Smooth muscle cell (in vitro differentiated cells): Measurements from ENCODE around the gene TGFBR1. TPM values are rescaled to one million over a fixed set of nuclear protein-coding genes. Genes with fewer than 3 reads are reported as not detected.

Source experiments
- DNase-seq: peaks from one replicate; lab custom pipeline; 2025; ENCODE audit not compliant: unreplicated experiment; lab: John Stamatoyannopoulos, UW
- H2AFZ ChIP-seq: fragments of 200-600 bp; sonication (generic); 2 replicates; pipeline ENCODE4 v1.6.0; 2016; ENCODE audit warnings: antibody characterized with exemption, low read depth, mild to moderate bottlenecking
- H3F3A ChIP-seq: fragments of 200-600 bp; sonication (generic); 2 replicates; pipeline ENCODE4 v1.6.0; 2017; ENCODE audit warnings: antibody characterized with exemption, low read depth
- H3K27ac ChIP-seq: fragments of 200-600 bp; sonication (generic); 2 replicates; pipeline ENCODE4 v1.5.1; 2016; ENCODE audit warnings: low read depth, mild to moderate bottlenecking
- H3K27me3 ChIP-seq: fragments of 200-600 bp; sonication (generic); 2 replicates; pipeline ENCODE4 v1.6.1; 2016; ENCODE audit warnings: low read depth, mild to moderate bottlenecking
- H3K36me3 ChIP-seq: fragments of 200-600 bp; sonication (generic); 2 replicates; pipeline ENCODE4 v1.5.1; 2016; ENCODE audit warnings: low read depth
- H3K4me1 ChIP-seq: fragments of 200-600 bp; sonication (generic); 2 replicates; pipeline ENCODE4 v1.5.1; 2016; ENCODE audit warnings: low read depth
- H3K4me2 ChIP-seq: fragments of 200-600 bp; sonication (generic); 2 replicates; pipeline ENCODE4 v1.6.0; 2016; ENCODE audit warnings: mild to moderate bottlenecking
- H3K4me3 ChIP-seq: fragments of 200-600 bp; sonication (generic); 2 replicates; pipeline ENCODE4 v1.5.1; 2016; ENCODE audit warnings: mild to moderate bottlenecking
- H3K79me2 ChIP-seq: fragments of 200-600 bp; sonication (generic); 2 replicates; pipeline ENCODE4 v1.6.0; 2016; ENCODE audit warnings: low read depth, mild to moderate bottlenecking
- H3K9ac ChIP-seq: fragments of 200-600 bp; sonication (generic); 2 replicates; pipeline ENCODE4 v1.6.0; 2016; ENCODE audit warnings: low read depth
- H3K9me3 ChIP-seq: fragments of 200-600 bp; sonication (generic); replicated peaks from 2 replicates; pipeline ENCODE4 v1.5.1; 2016; ENCODE audit warnings: low read depth
- H4K20me1 ChIP-seq: fragments of 200-600 bp; sonication (generic); 2 replicates; pipeline ENCODE4 v1.6.0; 2016; ENCODE audit warnings: low read depth
- WGBS: methylation state at CpG from one replicate; pipeline ENCODE4 v1.1.7; 2016; ENCODE audit warnings: low lambda C conversion rate; 5-methylcytosine and 5-hydroxymethylcytosine counted together
- polyA plus RNA-seq: library from polyadenylated mRNA; unstranded; fragments of >200 nt; fragmentation: Nextera tagmentation; extraction: Ambion mirVana; gene quantifications from 2 replicates; pipeline ENCODE4 v1.2.1, GENCODE V29; 2016
- total RNA-seq: library from RNA; depleted of rRNA; stranded (reverse); fragments of >200 nt; gene quantifications from 2 replicates; pipeline ENCODE4 v1.2.3, GENCODE V29; 2014
- TF ChIP-seq, protein P1 (sequence below): fragments of 200-600 bp; sonication (generic); IDR thresholded peaks from 2 replicates; pipeline ENCODE4 v1.5.1; 2017; ENCODE audit warnings: borderline replicate concordance, mild to moderate bottlenecking, antibody characterized with exemption; ENCODE audit not compliant: insufficient read depth, poor library complexity, severe bottlenecking

TGFBR1 gene
- total and polyA plus RNA-seq, 2 experiments from 2014 or later = 87.8 to 240 TPM

GRCh38 chr9:99185934-99186333 lies 81.0 kb downstream of the TGFBR1 start:
- no peaks in the 10 kb centered on the region for H3K36me3 ChIP-seq
- no peaks in the 10 kb centered on the region for H3K79me2 ChIP-seq
- peaks cover 10% of the 10 kb centered on the region for H3F3A ChIP-seq
- WGBS = 93% methylated on average over 5 of the region's 5 CpGs
- no peak overlapping the region for H3K4me2 ChIP-seq
- TF ChIP-seq, protein P1, sequence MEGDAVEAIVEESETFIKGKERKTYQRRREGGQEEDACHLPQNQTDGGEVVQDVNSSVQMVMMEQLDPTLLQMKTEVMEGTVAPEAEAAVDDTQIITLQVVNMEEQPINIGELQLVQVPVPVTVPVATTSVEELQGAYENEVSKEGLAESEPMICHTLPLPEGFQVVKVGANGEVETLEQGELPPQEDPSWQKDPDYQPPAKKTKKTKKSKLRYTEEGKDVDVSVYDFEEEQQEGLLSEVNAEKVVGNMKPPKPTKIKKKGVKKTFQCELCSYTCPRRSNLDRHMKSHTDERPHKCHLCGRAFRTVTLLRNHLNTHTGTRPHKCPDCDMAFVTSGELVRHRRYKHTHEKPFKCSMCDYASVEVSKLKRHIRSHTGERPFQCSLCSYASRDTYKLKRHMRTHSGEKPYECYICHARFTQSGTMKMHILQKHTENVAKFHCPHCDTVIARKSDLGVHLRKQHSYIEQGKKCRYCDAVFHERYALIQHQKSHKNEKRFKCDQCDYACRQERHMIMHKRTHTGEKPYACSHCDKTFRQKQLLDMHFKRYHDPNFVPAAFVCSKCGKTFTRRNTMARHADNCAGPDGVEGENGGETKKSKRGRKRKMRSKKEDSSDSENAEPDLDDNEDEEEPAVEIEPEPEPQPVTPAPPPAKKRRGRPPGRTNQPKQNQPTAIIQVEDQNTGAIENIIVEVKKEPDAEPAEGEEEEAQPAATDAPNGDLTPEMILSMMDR = no peak
- H3K9ac ChIP-seq = no peak overlapping the region
- peaks cover 8% of the 10 kb centered on the region for H3K4me1 ChIP-seq
- no peak overlapping the region for H3K27ac ChIP-seq
- no peak for DNase-seq
- H3K27me3 ChIP-seq = peaks cover 5% of the 10 kb centered on the region
- H2AFZ ChIP-seq = no peak overlapping the region
- no peaks in the 10 kb centered on the region for H3K9me3 ChIP-seq
- no peak overlapping the region for H3K4me3 ChIP-seq
- H4K20me1 ChIP-seq = no peaks in the 10 kb centered on the region

GRCh38 chr9:99187311-99187710 lies 82.4 kb downstream of the TGFBR1 start:
- DNase-seq = no peak
- peaks cover 5% of the 10 kb centered on the region for H3K27me3 ChIP-seq
- H3K36me3 ChIP-seq = no peaks in the 10 kb centered on the region
- no peak overlapping the region for H3K4me2 ChIP-seq
- H2AFZ ChIP-seq = no peak overlapping the region
- H4K20me1 ChIP-seq = no peaks in the 10 kb centered on the region
- no peak overlapping the region for H3K27ac ChIP-seq
- H3K4me1 ChIP-seq = peaks cover 8% of the 10 kb centered on the region
- no peaks in the 10 kb centered on the region for H3K9me3 ChIP-seq
- TF ChIP-seq, protein P1 = no peak
- peaks cover 10% of the 10 kb centered on the region for H3F3A ChIP-seq
- H3K9ac ChIP-seq = no peak overlapping the region
- WGBS = 91% methylated on average over 4 of the region's 4 CpGs
- H3K4me3 ChIP-seq = no peak overlapping the region
- no peaks in the 10 kb centered on the region for H3K79me2 ChIP-seq

- Histone ChIP-seq H3K36me3 (no peaks in the 10 kb centered on the region), H2AFZ (no peak overlapping the region), H3K27ac (no peak overlapping the region), H3K4me2 (no peak overlapping the region), H3K9me3 (no peaks in the 10 kb centered on the region), H3K27me3 (peaks cover 5% of the 10 kb centered on the region), H3K4me1 (no peaks in the 10 kb centered on the region), H3K79me2 (no peaks in the 10 kb centered on the region), H3K4me3 (no peak overlapping the region), H3F3A (no peaks in the 10 kb centered on the region), H4K20me1 (no peaks in the 10 kb centered on the region), H3K9ac (no peak overlapping the region)
- TF ChIP-seq, protein P1 = no peak
- no peak for DNase-seq
- 77% methylated on average over 2 of the region's 2 CpGs for WGBS
Measured at GRCh38 chr9:99189186-99189585, 84.3 kb downstream of the TGFBR1 start.

DNA sequence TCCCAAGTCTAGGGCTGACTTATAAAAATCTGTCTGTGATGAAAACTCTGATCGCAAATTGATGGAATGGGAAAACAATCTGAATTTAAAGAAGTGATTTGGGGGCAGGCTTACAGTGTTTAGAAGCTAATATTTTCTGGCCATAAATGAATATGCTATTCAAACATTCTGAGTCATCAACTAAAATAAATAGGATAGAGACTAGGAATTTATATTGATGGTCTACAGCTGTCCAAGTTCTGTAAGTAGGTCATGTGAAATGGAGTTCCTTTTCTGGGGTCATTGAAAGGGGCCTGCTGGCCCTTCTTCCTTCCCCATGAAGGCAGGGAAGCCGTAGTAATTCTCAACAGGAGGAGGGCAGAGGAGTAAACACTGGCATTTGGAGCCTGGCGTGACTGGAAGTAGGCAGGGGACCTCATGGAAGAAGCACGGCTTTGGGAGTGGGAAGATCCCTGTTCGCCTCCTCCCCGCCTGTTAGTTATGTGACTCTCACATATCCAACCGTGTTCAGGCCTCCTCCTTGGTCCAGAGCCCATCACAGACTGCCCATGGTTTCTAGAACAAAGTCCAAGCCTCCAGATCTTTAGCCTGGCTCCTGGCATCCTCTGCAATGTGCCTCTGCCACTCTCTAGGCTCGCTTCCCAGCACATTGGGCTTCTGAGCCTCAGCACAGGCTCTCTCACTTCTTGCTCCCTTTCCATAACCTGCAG lies 85.1 kb downstream of the TGFBR1 start:
- 93% methylated on average over 8 of the region's 8 CpGs for WGBS
- H3K27me3 ChIP-seq = peaks cover 5% of the 10 kb centered on the region

More for the DNA sequence above, 85.1 kb downstream of the TGFBR1 start:
- Histone ChIP-seq H3K27ac (no peak overlapping the region), H3K36me3 (no peaks in the 10 kb centered on the region), H2AFZ (no peak overlapping the region), H4K20me1 (no peaks in the 10 kb centered on the region), H3F3A (no peaks in the 10 kb centered on the region), H3K4me2 (no peak overlapping the region), H3K4me3 (no peak overlapping the region), H3K9ac (no peak overlapping the region), H3K4me1 (no peaks in the 10 kb centered on the region), H3K9me3 (no peaks in the 10 kb centered on the region), H3K79me2 (no peaks in the 10 kb centered on the region)
- TF ChIP-seq, protein P1 = no peak
- no peak for DNase-seq
